Stimulated activated CD4-positive, alpha-beta T cell treated with anti-CD3 and anti-CD28 coated beads, Interleukin-12 subunit alpha, Interleukin-12 subunit beta, amount 100 ng/mL, for 48 hours (primary cell): ENCODE data around the gene MRPL40.
"Not testable (repeated sequence)": the region's sequence is repeated elsewhere in the genome, so short reads cannot be mapped to it uniquely, and the experiment has no call there.

Experiments
- DNase-seq, 3 donors: peaks; one replicate each; pipeline ENCODE4 v3.0.0-alpha.2; 2020; ENCODE audit warnings: low read depth in 2 of 3, low spot score in 1 of 3

The MRPL40 gene

DNA sequence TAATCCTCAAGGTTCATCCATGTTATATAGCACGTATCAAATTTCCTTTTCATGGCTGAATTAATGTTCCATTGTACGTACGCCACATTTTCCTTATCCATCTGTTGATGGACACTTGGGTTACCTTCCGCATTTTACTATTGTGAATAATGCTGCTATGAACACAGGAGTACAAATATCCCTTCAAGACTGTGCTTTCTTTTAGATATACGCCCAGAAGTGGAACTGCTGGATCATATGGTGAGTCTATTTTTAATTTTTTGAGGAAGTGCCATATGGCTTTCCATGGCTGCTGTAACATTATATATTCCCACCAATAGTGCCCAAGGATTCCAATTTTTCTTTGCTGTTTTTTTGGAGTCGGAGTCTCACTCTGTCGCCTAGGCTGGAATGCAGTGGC lies 6.0 kb downstream of the MRPL40 start:
- DNase-seq: no peak

DNA sequence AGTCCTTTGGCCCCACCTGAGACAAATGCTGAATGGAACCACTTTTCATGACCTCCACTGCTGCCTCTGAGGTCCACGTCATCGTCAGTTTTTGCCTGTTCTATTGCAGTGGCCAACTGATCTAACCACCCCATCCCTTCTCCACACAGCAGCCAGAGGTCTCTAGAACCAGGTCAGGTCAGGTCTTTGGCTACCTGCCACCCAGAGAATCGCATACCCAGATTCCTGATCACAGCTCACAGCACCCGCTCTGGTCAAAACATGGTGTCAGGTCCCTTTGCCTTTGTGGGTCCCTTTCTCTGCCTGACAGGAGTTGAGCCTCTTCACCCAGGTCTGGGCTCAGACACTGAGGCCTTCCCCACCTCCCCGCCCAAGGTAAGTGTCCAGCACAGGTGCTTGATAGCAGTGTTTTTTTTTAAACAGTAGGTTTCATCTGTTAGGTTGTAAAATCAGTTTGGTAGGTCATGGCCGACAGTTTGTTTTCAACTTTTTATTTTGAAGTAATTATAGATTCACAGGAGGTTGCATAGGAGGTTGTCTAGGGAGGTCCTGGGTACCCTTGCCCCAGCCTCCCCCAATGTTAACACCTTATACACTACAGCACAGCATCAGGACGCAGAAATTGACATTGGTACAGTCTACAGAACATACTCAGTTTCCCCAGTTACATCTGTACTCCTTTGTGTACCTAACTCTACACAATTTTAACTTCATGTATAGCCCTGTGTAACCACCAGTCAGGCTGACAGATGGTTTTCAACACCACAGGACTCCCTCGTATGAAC lies 8.3 kb downstream of the MRPL40 start:
- DNase-seq: no peak

DNA sequence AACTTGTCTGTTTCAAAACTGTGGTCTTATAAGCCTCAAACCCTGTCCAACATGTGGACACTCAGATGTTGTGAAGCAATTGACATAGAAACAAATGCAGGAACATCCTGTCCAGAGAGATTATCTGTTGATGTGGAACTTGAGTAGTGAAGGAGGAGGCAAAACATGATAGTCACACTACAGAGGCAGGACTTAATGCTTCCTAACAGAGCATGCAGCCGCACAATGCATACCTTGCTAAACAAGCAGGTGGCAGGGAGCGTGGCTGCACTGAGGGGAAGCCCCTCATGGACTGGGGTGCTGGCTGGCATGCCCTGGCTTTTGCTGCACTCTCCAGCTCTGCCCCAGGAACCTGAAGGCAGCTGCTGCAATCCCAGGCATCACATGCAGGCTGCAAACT lies 9.8 kb downstream of the MRPL40 start:
- no peak for DNase-seq

DNA sequence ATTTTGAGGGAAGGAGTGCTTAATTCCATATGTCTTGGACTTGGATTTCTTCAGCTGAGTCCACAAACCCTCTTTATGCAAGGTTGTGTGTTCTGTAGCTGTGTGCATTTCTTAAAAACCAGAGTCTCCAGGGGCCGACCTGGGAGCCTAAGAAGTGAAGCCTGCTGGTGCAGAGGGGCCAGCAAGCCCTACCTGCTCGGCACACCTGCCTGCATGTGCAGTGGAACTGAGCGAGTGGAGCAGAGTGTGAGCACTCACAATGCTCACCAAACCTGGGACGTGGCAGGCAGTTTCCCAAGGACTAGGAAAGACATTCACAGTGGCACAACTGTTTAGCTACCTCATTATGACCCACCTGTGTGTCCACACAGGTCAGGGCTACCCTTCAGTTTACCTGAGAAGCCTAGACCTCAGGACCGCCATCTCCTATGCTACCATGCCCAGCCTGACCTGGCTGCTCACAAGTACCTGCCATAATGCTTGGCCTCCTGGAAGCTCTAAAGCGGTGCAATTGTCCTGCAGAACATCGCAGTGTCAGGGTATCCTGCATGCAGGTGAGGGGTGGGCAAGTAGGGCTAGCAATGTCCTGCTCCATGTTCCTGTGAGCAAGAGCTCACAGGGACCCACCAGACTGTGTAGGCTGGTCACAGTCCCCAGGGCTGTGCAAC lies 11.3 kb downstream of the MRPL40 start:
- no peak for DNase-seq

DNA sequence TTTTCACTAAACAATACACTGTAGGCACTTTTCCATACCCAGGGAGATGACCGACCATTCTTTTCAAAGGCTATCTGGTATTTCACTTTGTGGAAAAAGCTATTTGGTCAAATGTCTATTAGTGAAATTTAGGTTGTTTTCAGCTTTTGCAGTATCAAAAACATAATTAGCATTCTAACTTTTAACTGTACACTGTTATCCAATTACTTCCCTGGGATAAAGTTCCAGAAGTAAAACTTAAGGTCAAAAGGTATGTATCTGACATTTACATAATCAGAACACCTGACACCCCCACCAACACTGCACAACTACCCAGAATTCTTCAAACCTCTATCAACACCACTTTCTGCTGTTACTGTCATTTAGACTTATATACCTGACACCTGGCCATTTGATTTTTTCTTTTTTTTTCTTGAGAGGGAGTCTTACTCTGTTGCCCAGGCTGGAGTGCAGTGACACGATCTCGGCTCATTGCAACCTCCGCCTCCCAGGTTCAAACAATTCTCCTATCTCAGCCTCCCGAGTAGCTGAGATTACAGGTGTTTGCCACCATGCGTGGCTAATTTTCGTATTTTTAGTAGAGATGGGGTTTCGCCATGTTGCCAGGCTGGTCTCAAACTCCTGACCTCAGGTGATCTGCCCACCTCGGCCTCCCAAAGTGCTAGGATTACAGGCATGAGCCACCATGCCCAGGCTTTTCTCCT lies 13.1 kb downstream of the MRPL40 start:
- not testable (repeated sequence) for DNase-seq

DNA sequence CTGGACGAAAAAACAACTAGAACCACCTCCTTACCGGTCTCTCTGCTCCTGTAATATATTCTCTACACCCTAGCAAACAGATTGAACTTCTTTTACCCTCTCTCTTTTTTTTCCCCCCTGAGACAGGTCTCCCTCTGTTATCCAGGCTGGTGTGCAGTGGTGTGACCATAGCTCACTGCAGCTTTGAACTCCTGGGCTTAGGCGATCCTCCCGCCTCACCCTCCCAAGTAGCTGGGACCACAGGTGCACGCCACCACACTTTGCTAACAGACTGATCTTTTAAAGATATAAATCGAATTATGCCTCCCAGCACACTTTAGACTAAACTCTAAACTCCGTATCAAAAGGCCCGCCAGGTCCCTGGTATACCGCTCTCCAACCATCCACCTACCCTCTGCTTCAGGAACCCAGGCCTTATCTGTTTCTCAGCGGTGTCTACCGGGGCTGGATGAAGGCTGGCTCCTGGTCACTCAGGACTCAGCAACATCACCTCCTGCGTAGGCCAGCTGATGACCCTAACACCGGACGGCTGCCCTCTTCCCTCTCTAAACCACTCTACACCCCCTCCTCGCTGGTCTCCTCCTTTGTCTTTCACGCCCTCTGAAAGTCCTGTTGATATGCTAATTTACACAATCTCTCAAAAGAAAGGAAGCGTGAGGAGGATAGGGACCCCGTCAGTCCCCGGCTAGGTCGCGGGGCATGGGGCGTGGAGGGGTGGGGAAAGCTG lies 14.4 kb downstream of the MRPL40 start:
- no peak for DNase-seq

DNA sequence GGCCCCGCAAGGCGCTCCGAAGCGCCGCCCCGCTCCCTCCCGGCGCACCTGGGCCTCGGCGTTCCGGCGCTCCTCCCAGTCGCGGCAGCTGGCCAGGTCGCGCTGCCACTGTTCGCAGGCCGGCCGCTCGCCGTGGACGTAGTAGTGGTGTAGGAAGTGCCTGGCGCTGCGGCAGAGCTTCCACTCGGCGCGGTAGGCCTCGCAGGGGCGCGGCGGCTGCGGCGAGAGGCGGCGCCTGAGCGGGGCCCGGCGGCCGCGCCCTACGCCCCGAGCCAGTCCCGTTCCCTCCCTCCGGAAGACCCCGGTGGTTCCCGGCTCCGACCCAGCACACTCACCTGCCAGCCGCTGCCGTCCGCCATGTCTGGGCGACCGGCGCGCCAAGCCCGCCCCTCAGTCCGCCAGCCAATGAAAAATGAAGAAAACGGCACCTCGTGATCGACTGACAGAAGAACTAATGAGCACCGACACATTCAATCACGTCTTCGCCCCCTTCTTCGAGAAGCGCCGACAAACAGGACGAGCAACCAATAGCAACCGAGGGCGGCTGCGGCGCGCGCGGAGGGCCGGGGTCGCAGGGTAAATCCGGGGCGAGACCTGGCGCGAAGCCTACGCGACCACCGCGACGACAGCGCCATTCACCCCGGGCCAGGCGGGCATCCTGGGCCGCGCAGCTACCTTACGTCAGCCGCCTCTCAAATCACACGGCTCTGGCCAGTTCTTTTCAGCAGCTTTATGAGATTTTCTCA lies 15.2 kb downstream of the MRPL40 start, which contains the start of gene C22orf39:
TSS of gene C22orf39 (minus strand) at position 382 of the 746 bp plus-strand sequence. CDS start at position 359, 23 bp downstream.
- peak; percentile 76 to 87 (median 81) for DNase-seq

DNA sequence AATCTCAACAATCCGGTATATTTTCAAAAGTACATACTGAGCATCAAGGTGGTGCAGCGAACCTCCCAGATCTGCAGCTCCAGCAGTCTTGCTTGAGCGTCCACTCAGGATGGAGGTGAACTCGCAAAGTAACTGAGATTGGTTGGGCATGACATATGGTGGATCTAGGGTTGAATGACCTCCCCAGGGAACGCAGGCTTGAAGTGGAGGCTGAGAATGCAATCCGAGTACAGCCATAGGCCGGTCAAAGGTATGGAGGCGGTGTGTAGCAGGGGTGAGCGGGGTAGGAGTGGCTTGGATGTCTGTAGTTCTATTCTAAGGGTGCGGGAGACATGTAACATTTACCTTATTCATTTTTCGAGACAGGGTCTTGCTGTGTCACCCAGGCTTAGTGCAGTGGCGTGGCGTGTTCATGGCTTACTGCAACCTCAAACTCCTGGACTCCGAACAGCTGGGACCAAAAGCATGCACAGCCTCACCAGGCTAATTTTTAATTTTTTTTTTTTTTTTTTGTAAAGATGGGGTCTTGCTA lies 15.8 kb downstream of the MRPL40 start:
- DNase-seq: no peak

DNA sequence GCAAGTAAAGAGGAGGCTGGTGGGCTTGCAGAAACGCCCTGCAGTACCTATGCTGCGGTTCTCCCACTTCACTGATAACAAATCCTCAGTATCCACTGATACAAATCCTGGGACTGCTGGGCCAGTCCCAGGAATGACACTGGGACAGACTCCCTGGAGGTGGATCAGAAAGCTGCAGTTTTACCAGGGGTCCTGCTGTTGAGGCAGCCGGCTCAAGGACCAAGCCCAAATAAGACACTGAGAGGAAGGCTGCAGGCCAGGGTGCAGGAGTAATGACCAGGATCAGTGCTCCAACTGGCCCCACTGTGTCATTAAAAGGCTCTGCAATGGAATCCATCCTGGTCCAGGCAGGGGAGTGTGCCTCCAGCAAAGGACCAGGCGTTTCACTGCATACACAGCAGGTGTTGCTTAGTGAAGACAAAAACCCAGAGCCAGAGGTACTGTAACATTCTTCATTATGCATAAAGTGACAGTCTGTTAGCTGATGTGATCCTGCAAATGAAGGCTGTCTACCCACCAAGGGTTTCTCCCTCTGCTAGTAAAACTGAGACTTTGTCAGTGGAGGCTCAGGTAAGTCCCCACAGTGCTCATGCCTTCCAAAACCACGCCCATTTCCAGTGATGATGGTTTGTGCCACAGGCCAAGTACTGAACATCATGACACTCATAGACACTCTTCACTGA lies 16.5 kb downstream of the MRPL40 start:
- peak in 2 of 3 donors; percentile 58 to 65 for DNase-seq

DNA sequence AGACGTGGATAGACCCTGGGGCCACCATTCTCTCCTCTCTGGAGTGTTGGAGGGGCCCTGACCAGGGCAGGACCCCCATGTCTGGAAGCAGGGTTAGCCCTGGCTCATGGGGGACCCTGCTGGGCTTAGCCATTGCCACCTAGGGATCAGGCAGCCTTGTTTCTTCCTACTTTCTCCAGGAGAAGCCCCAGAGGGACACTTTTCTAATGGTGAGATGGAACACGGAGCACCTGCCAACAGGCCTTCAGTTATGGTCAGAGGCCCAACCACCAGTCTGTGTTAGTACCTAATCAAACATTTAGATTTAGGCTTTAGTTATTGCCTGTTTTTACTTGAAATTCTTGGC lies 17.1 kb downstream of the MRPL40 start:
- DNase-seq: no peak

DNA sequence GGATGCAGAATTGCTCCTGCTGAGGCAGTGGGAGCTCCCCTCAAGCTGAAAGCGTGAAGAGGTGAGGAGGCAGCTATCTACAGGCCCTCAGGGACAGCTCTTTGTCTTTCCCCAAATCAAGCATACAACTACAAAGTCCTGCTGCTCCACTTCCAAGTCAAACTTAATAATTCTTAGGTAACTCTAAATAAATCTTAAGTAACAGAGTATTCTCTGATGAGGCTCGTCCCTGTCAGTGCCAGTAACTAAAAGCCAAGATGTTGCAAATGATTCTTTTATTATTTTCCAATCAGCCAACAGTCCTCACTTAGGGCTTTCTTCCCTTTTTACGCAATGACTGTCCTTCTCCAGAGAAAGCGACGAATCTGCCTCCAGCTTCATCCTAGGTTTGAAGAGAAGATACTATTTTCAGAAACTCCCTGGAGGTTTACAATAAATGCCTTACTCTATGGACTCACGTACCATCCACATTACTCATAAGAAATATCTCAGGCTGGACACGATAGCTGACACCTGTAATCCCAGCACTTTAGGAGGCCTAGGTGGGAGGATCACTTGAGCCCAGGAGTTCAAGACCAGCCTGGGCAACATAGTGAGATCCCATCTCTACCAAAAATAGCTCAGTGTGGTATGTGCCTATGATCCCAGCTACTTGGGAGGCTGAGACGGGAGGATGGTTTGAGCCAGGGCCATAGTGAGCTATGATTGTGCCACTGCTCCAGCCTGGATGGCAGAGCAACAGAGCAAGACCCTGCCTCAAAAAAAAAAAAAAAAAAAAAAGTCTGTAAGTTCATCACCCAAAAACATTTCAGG lies 18.2 kb downstream of the MRPL40 start:
- DNase-seq: no peak

DNA sequence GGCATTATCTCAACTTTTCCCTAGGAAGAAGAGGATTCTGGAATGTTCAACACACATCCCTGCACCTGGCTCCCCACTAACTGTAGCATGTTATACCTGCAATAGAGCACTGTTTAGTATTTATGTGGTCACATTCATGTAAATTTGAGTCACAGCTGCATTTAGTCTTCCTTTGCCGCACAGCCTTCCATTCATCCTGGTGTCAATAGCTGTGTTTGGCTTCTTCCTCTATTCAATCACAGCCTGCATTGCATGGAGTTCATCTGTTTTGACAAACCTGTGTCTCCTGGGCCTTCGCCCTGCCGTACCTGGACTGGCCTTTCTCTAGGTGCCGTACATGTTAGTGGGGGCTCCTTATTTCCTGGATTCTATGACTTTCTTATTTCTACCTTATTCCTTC lies 19.2 kb downstream of the MRPL40 start:
- DNase-seq: no peak

DNA sequence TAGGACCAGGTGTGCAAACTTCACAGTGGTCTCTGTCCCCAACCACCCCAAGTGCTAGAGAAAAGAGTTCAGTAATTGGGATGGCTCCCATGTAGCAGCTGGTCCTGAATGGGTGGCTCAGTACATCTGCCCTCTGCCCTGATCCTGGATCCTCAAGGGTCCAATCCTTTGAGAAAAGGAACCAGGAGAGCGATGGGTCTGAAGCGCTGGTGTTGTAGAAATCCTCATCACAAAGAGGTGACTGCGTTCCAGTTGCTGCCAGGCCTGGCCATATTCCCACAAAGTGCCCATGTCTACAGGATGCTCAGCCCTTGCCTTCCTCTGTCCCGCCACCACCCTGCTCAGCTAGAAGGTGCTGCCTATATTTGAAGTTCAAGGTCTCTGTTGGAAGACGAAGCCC lies 21.4 kb downstream of the MRPL40 start:
- no peak for DNase-seq

DNA sequence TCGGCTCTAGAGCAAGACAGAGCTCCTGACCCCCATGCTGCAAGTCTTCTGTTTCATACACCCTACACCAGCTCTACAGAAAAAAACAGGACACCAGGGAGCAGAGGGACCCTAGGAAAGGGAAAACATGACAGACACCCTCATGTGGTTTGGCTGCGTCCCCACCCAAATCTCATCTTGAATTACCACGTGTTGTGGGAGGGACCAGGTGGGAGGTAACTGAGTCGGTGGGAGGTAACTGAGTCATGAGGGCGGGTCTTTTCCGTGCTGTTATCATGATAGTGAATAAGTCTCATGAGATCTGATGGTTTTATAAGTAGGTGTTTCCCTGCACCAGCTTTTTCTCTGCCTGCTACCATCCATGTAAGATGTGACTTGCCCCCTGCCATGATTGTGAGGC lies 21.8 kb downstream of the MRPL40 start:
- no peak for DNase-seq

DNA sequence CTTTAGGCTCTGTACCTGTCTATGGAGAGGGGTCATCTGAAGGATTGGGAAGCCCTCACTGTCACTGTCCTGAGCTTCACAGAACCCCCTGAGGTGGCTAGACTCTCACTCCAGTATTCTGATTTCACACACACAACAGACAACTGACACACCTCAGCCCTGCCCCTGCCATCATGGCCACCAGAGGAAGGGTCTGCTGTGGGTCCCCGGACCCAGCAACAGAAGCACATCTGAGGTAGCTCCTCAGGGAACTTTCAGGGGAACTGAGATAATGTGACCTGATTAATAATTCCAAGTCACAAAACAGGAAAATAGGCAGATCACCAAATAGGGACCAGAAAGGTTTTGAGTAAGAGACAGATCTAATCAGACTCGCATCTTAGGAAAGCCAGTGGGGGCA lies 22.7 kb downstream of the MRPL40 start:
- DNase-seq: no peak

DNA sequence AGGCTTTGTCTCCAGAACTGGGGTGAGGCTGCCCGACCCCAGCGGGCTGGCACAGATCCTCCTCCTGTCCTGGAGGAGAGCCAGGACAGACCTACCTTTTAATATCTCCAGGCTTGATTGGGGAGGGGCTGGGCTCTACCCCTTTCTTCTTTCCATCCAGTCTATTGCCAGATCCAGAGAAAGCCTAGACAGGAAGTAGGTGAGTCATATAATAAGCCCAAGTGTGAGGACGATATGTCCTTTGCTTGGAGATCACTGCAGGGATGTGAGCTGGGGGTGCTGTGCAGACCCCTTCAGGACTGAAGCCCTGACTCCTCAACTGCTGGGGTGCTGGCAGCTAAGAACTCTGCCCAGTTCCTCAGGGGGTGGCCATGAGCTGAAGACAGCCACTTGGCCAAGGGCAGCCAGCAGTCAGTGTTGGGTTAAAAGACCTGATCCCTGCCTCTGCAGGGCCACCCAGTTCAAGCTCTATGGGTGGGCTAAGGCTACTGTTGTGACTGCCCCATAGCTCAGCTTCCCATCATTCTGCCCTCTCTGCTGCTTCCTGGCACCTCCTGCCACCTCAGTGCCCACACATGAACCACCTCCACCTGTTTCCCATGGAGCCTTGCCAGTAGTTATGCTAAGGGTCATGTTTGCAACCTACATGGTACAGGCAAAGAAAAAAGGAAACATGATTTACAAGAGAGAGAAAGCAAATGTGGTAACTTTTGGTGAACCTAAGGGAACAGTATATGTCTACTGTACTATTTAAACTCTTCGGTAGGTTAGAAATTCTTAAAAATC lies 23.4 kb downstream of the MRPL40 start:
- no peak for DNase-seq

DNA sequence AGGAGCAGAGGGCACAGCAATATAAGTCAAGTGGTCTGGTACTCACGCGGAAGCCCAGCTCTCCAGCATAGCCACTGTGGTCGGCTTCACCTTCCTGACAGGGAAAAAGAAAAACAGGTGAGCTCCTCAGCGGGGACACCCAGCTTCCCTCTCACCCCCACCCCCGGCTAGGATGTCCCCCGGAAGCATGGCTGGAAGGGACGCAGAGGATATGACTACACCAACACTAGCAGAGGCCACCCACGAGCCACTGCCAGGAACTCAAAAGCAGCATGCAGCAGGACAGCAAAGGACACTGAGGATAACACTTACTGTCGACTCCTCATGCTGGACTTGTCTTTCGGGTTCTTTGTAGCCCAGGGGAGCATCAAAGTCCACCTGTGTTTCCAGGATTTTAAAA lies 24.2 kb downstream of the MRPL40 start:
- no peak for DNase-seq

DNA sequence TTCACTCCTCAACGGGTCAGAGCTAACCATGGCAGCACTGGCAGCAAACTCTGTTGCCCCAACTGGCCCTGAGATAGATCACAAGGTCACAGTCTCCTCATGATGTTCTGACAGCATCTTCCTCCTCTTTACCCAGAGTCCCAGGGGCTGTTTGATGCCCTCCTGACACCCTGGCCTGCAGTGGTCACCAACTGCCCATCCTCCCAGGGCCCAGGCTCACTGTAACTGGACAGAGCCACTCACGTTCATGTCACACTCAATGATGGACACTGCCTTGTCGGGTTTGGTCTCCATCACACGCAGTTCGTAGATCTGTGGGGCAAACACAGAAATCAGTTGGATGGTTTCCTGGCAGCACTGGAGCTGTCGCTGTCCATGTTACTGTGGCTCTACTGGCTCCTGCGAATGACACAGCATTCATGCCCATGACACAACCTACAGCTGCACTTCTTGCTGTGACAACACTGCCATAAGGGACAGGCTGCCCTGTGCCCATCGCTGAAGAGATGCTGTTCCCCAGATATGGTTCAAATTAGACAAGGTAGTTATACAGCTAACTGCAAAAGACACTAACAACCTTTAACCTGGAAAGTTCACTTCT lies 25.6 kb downstream of the MRPL40 start:
- no peak for DNase-seq
